HEK293 (cell line): ENCODE measurements around the gene HOXD9.

ENCODE experiments used
- FEZF1 ChIP-seq: fragments of 450-650 bp; formaldehyde crosslinking; IDR thresholded peaks from 2 replicates; pipeline ENCODE4 v1.5.1; 2016; ENCODE audit warnings: missing biosample characterization, missing genetic modification characterization
- GLIS2 ChIP-seq: fragments of 450-650 bp; formaldehyde crosslinking; IDR thresholded peaks from 2 replicates; pipeline ENCODE4 v1.5.1; 2016; ENCODE audit warnings: missing biosample characterization, missing genetic modification characterization
- KLF16 ChIP-seq: fragments of 450-650 bp; formaldehyde crosslinking; IDR thresholded peaks from 2 replicates; pipeline ENCODE4 v1.5.1; 2017; ENCODE audit warnings: missing biosample characterization, missing genetic modification characterization
- KLF9 ChIP-seq: fragments of 450-650 bp; formaldehyde crosslinking; IDR thresholded peaks from 2 replicates; pipeline ENCODE4 v1.5.1; 2016; ENCODE audit warnings: missing biosample characterization, missing genetic modification characterization, low read depth
- RBAK ChIP-seq: fragments of 450-650 bp; formaldehyde crosslinking; IDR thresholded peaks from 2 replicates; pipeline ENCODE4 v1.5.1; 2016; ENCODE audit warnings: missing biosample characterization, missing genetic modification characterization
- SETDB1 ChIP-seq: IDR thresholded peaks from one replicate; pipeline ENCODE4 v1.6.1; 2017; ENCODE audit warnings: mild to moderate bottlenecking, low read length, moderate library complexity, mixed read lengths; ENCODE audit not compliant: insufficient read length
- SP3 ChIP-seq: fragments of 450-650 bp; formaldehyde crosslinking; IDR thresholded peaks from 2 replicates; pipeline ENCODE4 v1.5.1; 2016; ENCODE audit warnings: missing biosample characterization, missing genetic modification characterization
- TCF7L2 ChIP-seq: IDR thresholded peaks from 2 replicates; pipeline ENCODE4 v1.6.1; 2011; ENCODE audit warnings: low read depth, mild to moderate bottlenecking, inconsistent platforms, low read length, moderate library complexity, borderline replicate concordance
- ZBTB21 ChIP-seq: fragments of 450-650 bp; formaldehyde crosslinking; IDR thresholded peaks from 2 replicates; pipeline ENCODE4 v1.5.1; 2017; ENCODE audit warnings: missing biosample characterization, missing genetic modification characterization
- ZFP69B ChIP-seq: fragments of 450-650 bp; formaldehyde crosslinking; IDR thresholded peaks from 2 replicates; pipeline ENCODE4 v1.5.1; 2016; ENCODE audit warnings: missing biosample characterization, missing genetic modification characterization
- ZNF174 ChIP-seq: fragments of 450-650 bp; formaldehyde crosslinking; IDR thresholded peaks from 2 replicates; pipeline ENCODE4 v1.5.0; 2017; ENCODE audit warnings: missing biosample characterization, mild to moderate bottlenecking, missing genetic modification characterization
- ZNF239 ChIP-seq: fragments of 450-650 bp; formaldehyde crosslinking; IDR thresholded peaks from 2 replicates; pipeline ENCODE4 v1.5.1; 2016; ENCODE audit warnings: missing biosample characterization, missing genetic modification characterization
- ZNF311 ChIP-seq: fragments of 450-650 bp; formaldehyde crosslinking; IDR thresholded peaks from 2 replicates; pipeline ENCODE4 v1.5.1; 2017; ENCODE audit warnings: missing biosample characterization, missing genetic modification characterization, borderline replicate concordance
- ZNF341 ChIP-seq: fragments of 450-650 bp; formaldehyde crosslinking; IDR thresholded peaks from 2 replicates; pipeline ENCODE4; 2016; ENCODE audit warnings: low read depth, missing biosample characterization, missing genetic modification characterization
- ZNF350 ChIP-seq: fragments of 450-650 bp; formaldehyde crosslinking; IDR thresholded peaks from 2 replicates; pipeline ENCODE4 v1.5.0; 2017; ENCODE audit warnings: missing biosample characterization, mild to moderate bottlenecking, missing genetic modification characterization
- ZNF354C ChIP-seq: fragments of 450-650 bp; formaldehyde crosslinking; IDR thresholded peaks from 2 replicates; pipeline ENCODE4 v1.5.1; 2016; ENCODE audit warnings: missing biosample characterization, missing genetic modification characterization, low read depth, borderline replicate concordance
- ZNF366 ChIP-seq: fragments of 450-650 bp; formaldehyde crosslinking; conservative IDR thresholded peaks from 2 replicates; pipeline ENCODE4 v1.5.1; 2016; ENCODE audit warnings: missing biosample characterization, missing genetic modification characterization
- ZNF37A ChIP-seq: fragments of 450-650 bp; IDR thresholded peaks from 2 replicates; pipeline ENCODE4 v1.5.1; 2018; ENCODE audit warnings: missing biosample characterization, missing genetic modification characterization
- ZNF416 ChIP-seq: fragments of 450-650 bp; formaldehyde crosslinking; IDR thresholded peaks from 2 replicates; pipeline ENCODE4 v1.5.1; 2016; ENCODE audit warnings: missing biosample characterization, missing genetic modification characterization
- ZNF514 ChIP-seq: fragments of 450-650 bp; formaldehyde crosslinking; IDR thresholded peaks from 2 replicates; pipeline ENCODE4 v1.5.1; 2016; ENCODE audit warnings: missing biosample characterization, missing genetic modification characterization
- ZNF521 ChIP-seq: fragments of 450-650 bp; formaldehyde crosslinking; IDR thresholded peaks from 2 replicates; pipeline ENCODE4 v1.5.1; 2017; ENCODE audit warnings: missing biosample characterization, mild to moderate bottlenecking, missing genetic modification characterization
- ZNF555 ChIP-seq: fragments of 450-650 bp; formaldehyde crosslinking; conservative IDR thresholded peaks from 2 replicates; pipeline ENCODE4 v1.5.1; 2017; ENCODE audit warnings: missing biosample characterization, mild to moderate bottlenecking, missing genetic modification characterization, inconsistent platforms
- ZNF560 ChIP-seq: fragments of 450-650 bp; formaldehyde crosslinking; IDR thresholded peaks from 2 replicates; pipeline ENCODE4 v1.5.1; 2017; ENCODE audit warnings: missing biosample characterization, missing genetic modification characterization, borderline replicate concordance
- ZNF561 ChIP-seq: fragments of 450-650 bp; IDR thresholded peaks from 2 replicates; pipeline ENCODE4 v1.5.1; 2018; ENCODE audit warnings: missing biosample characterization, missing genetic modification characterization, borderline replicate concordance
- ZNF600 ChIP-seq: fragments of 450-650 bp; formaldehyde crosslinking; IDR thresholded peaks from 2 replicates; pipeline ENCODE4 v1.5.1; 2016; ENCODE audit warnings: missing biosample characterization, missing genetic modification characterization
- ZNF621 ChIP-seq: fragments of 450-650 bp; formaldehyde crosslinking; IDR thresholded peaks from 2 replicates; pipeline ENCODE4 v1.5.1; 2017; ENCODE audit warnings: missing biosample characterization, missing genetic modification characterization
- ZNF626 ChIP-seq: fragments of 450-650 bp; sonication (Bioruptor Pico); formaldehyde crosslinking; IDR thresholded peaks from 2 replicates; pipeline ENCODE4 v1.5.1; 2018; ENCODE audit warnings: missing biosample characterization, missing genetic modification characterization, inconsistent platforms
- ZNF658 ChIP-seq: fragments of 450-650 bp; formaldehyde crosslinking; IDR thresholded peaks from 2 replicates; pipeline ENCODE4; 2016; ENCODE audit warnings: missing biosample characterization, missing genetic modification characterization
- ZNF660 ChIP-seq: fragments of 450-650 bp; IDR thresholded peaks from 2 replicates; pipeline ENCODE4 v1.5.1; 2018; ENCODE audit warnings: missing biosample characterization, mild to moderate bottlenecking, missing genetic modification characterization
- ZNF843 ChIP-seq: fragments of 450-650 bp; formaldehyde crosslinking; IDR thresholded peaks from 2 replicates; pipeline ENCODE4 v1.5.1; 2016; ENCODE audit warnings: missing biosample characterization, missing genetic modification characterization
- TF ChIP-seq, protein P1 (sequence below): fragments of 450-650 bp; formaldehyde crosslinking; IDR thresholded peaks from 2 replicates; pipeline ENCODE4 v1.5.1; 2016; ENCODE audit warnings: missing biosample characterization, missing genetic modification characterization
- TF ChIP-seq, protein P2 (sequence below): fragments of 450-650 bp; formaldehyde crosslinking; IDR thresholded peaks from 2 replicates; pipeline ENCODE4 v1.5.1; 2016; ENCODE audit warnings: missing biosample characterization, missing genetic modification characterization
- TF ChIP-seq, protein P3 (sequence below): fragments of 450-650 bp; IDR thresholded peaks from 2 replicates; pipeline ENCODE4 v1.5.1; 2018; ENCODE audit warnings: missing biosample characterization, missing genetic modification characterization

The HOXD9 gene

DNA sequence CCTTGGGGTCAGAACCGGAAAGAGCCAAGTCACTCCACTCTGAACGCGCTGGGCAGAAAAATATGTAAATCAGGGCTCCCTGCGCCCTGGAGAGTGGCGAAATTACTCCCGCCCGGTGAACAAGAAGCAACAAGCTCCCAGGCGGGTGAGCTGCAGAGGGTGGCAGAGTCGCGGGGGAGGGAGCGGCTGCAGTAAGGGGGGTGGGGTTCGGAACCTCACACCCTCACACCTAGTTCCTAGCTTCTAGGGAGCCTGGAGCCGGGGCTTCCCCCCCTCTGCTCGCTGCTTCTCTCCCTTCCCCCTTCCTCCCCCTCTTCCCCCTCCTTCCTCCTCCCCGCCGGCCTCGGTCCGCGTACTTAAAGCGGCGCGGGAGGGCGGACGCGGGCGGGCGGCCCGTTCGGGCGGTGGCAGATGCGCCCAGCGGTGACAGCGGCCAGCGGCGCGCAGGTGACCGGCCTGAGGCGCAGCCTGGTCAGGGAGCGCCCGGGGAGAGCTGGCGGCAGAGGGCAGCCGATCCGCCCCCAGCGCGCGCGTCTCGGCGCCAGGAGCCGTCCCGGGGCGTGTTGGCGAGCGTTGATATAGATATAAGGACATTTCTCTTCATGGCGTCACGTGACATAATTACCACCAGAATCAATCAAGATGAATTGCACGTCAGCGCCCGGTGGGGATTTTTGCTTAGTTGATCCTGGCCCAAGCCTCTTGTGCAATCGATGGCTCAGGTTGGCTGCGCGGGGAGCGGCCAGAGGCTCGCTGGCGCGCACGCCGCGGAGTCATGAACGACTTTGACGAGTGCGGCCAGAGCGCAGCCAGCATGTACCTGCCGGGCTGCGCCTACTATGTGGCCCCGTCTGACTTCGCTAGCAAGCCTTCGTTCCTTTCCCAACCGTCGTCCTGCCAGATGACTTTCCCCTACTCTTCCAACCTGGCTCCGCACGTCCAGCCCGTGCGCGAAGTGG, 15.7 kb upstream of the HOXD9 start, which contains the start of gene HOXD11 (continued):
- TF ChIP-seq, protein P1, sequence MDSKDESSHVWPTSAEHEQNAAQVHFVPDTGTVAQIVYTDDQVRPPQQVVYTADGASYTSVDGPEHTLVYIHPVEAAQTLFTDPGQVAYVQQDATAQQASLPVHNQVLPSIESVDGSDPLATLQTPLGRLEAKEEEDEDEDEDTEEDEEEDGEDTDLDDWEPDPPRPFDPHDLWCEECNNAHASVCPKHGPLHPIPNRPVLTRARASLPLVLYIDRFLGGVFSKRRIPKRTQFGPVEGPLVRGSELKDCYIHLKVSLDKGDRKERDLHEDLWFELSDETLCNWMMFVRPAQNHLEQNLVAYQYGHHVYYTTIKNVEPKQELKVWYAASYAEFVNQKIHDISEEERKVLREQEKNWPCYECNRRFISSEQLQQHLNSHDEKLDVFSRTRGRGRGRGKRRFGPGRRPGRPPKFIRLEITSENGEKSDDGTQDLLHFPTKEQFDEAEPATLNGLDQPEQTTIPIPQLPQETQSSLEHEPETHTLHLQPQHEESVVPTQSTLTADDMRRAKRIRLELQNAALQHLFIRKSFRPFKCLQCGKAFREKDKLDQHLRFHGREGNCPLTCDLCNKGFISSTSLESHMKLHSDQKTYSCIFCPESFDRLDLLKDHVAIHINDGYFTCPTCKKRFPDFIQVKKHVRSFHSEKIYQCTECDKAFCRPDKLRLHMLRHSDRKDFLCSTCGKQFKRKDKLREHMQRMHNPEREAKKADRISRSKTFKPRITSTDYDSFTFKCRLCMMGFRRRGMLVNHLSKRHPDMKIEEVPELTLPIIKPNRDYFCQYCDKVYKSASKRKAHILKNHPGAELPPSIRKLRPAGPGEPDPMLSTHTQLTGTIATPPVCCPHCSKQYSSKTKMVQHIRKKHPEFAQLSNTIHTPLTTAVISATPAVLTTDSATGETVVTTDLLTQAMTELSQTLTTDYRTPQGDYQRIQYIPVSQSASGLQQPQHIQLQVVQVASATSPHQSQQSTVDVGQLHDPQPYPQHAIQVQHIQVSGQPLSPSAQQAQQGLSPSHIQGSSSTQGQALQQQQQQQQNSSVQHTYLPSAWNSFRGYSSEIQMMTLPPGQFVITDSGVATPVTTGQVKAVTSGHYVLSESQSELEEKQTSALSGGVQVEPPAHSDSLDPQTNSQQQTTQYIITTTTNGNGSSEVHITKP (tag by site-specific recombination), result peak; percentile 87
- TF ChIP-seq ZNF514 (tag by site-specific recombination) (no peak), ZNF311 (tag by site-specific recombination) (no peak), ZNF561 (peak; percentile 61; the same call in 1 of the 2 replicates), KLF9 (tag by site-specific recombination) (peak; percentile 73; the same call in 1 of the 2 replicates), TCF7L2 (peak; percentile 69; the same call in 1 of the 2 replicates), ZNF239 (tag by site-specific recombination) (no peak), SETDB1 (no peak), ZNF658 (tag by site-specific recombination) (no peak), RBAK (tag by site-specific recombination) (no peak), GLIS2 (peak; percentile 81), ZNF366 (tag by site-specific recombination) (peak; percentile 6; the same call in 1 of the 2 replicates), FEZF1 (tag by site-specific recombination) (peak; percentile 59), ZNF341 (peak; percentile 86), ZNF521 (tag by site-specific recombination) (no peak), ZNF626 (tag by site-specific recombination) (no peak), ZNF416 (tag by site-specific recombination) (no peak), KLF16 (tag by site-specific recombination) (peak; percentile 32; the same call in 1 of the 2 replicates), ZNF843 (peak; percentile 84), SP3 (tag by site-specific recombination) (peak; percentile 11), ZNF621 (tag by site-specific recombination) (no peak), ZFP69B (tag by site-specific recombination) (peak; percentile 53), ZNF660 (0 out of 2 replicates have a peak, but pooled peaks have one; percentile 42), ZNF555 (tag by site-specific recombination) (no peak), ZNF37A (tag by site-specific recombination) (no peak), ZBTB21 (no peak; the same call in 1 of the 2 replicates), ZNF350 (no peak), ZNF600 (tag by site-specific recombination) (peak; percentile 56), ZNF174 (tag by site-specific recombination) (no peak), ZNF354C (tag by site-specific recombination) (no peak), ZNF560 (no peak)
- TF ChIP-seq, protein P2, sequence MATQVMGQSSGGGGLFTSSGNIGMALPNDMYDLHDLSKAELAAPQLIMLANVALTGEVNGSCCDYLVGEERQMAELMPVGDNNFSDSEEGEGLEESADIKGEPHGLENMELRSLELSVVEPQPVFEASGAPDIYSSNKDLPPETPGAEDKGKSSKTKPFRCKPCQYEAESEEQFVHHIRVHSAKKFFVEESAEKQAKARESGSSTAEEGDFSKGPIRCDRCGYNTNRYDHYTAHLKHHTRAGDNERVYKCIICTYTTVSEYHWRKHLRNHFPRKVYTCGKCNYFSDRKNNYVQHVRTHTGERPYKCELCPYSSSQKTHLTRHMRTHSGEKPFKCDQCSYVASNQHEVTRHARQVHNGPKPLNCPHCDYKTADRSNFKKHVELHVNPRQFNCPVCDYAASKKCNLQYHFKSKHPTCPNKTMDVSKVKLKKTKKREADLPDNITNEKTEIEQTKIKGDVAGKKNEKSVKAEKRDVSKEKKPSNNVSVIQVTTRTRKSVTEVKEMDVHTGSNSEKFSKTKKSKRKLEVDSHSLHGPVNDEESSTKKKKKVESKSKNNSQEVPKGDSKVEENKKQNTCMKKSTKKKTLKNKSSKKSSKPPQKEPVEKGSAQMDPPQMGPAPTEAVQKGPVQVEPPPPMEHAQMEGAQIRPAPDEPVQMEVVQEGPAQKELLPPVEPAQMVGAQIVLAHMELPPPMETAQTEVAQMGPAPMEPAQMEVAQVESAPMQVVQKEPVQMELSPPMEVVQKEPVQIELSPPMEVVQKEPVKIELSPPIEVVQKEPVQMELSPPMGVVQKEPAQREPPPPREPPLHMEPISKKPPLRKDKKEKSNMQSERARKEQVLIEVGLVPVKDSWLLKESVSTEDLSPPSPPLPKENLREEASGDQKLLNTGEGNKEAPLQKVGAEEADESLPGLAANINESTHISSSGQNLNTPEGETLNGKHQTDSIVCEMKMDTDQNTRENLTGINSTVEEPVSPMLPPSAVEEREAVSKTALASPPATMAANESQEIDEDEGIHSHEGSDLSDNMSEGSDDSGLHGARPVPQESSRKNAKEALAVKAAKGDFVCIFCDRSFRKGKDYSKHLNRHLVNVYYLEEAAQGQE (tag by site-specific recombination), result no peak
- TF ChIP-seq, protein P3, sequence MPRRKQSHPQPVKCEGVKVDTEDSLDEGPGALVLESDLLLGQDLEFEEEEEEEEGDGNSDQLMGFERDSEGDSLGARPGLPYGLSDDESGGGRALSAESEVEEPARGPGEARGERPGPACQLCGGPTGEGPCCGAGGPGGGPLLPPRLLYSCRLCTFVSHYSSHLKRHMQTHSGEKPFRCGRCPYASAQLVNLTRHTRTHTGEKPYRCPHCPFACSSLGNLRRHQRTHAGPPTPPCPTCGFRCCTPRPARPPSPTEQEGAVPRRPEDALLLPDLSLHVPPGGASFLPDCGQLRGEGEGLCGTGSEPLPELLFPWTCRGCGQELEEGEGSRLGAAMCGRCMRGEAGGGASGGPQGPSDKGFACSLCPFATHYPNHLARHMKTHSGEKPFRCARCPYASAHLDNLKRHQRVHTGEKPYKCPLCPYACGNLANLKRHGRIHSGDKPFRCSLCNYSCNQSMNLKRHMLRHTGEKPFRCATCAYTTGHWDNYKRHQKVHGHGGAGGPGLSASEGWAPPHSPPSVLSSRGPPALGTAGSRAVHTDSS (tag by site-specific recombination), result peak; percentile 53
